Kidney epithelial cell (primary cell): Measurements from ENCODE around the gene DOCK9. TPM values are rescaled to one million over a fixed set of nuclear protein-coding genes. Genes with fewer than 3 reads are reported as not detected.

ENCODE experiments used
- DNase-seq: peaks from one replicate; pipeline ENCODE4 v3.0.0-alpha.2; 2010; ENCODE audit warnings: low read depth
- H3K27me3 ChIP-seq: 2 replicates; pipeline ENCODE4 v1.6.0; 2011; ENCODE audit warnings: low read length; ENCODE audit not compliant: control insufficient read depth, insufficient read depth
- H3K36me3 ChIP-seq: 2 replicates; pipeline ENCODE4 v1.5.1; 2011; ENCODE audit warnings: low read length; ENCODE audit not compliant: control insufficient read depth, insufficient read depth
- H3K4me3 ChIP-seq: 2 replicates; pipeline ENCODE4 v1.5.1; 2011; ENCODE audit warnings: low read depth, mild to moderate bottlenecking, control low read depth, low read length
- CTCF ChIP-seq: IDR thresholded peaks from 2 replicates; pipeline ENCODE4 v1.5.1; 2011; ENCODE audit warnings: mild to moderate bottlenecking, moderate library complexity, low read length, control low read depth, inconsistent platforms; ENCODE audit not compliant: insufficient read depth, poor library complexity, severe bottlenecking
- total RNA-seq: library from RNA; depleted of rRNA; stranded (reverse); fragments of >200 nt; gene quantifications from 2 replicates; pipeline ENCODE4 v1.2.3, GENCODE V29; 2015

DOCK9 gene
- total RNA-seq, 1 donor from 2014 or later = 226 TPM

GRCh38 chr13:98961503-98962105 is 16.3 kb downstream of the DOCK9 start:
- H3K4me3 ChIP-seq = no peak overlapping the region

GRCh38 chr13:98960606-98961502 is 17.0 kb downstream of the DOCK9 start:
- Histone ChIP-seq H3K27me3 (no peaks in the 10 kb centered on the region), H3K36me3 (no peaks in the 10 kb centered on the region), H3K4me3 (no peak overlapping the region)
- DNase-seq = no peak
- TF ChIP-seq CTCF = no peak

More at GRCh38 chr13:98961503-98962105, 16.3 kb downstream of the DOCK9 start:
- Histone ChIP-seq H3K27me3 (no peaks in the 10 kb centered on the region), H3K36me3 (no peaks in the 10 kb centered on the region)
- TF ChIP-seq CTCF = no peak
- DNase-seq = no peak

GRCh38 chr13:98959786-98960605 is 17.9 kb downstream of the DOCK9 start:
- H3K36me3 ChIP-seq = no peaks in the 10 kb centered on the region
- H3K27me3 ChIP-seq = no peaks in the 10 kb centered on the region
- TF ChIP-seq CTCF = no peak
- DNase-seq = no peak
- H3K4me3 ChIP-seq = no peak overlapping the region

GRCh38 chr13:98959291-98959690 is 18.6 kb downstream of the DOCK9 start:
- DNase-seq = no peak
- H3K4me3 ChIP-seq = no peak overlapping the region
- no peaks in the 10 kb centered on the region for H3K36me3 ChIP-seq
- TF ChIP-seq CTCF = no peak
- H3K27me3 ChIP-seq = no peaks in the 10 kb centered on the region

- Histone ChIP-seq H3K27me3 (no peaks in the 10 kb centered on the region), H3K36me3 (no peaks in the 10 kb centered on the region), H3K4me3 (no peak overlapping the region)
- no peak for TF ChIP-seq CTCF
- DNase-seq = no peak
These were observed 19.4 kb downstream of the DOCK9 start for GRCh38 chr13:98958443-98958794.
